GM15510 (cell line): ENCODE results near the gene MSANTD1.

Source experiments
- POLR2A ChIP-seq: IDR thresholded peaks from 3 replicates; pipeline ENCODE4 v1.6.1; 2011; ENCODE audit warnings: borderline replicate concordance; ENCODE audit not compliant: insufficient read length; ENCODE audit errors: extremely low read depth

The MSANTD1 gene

DNA sequence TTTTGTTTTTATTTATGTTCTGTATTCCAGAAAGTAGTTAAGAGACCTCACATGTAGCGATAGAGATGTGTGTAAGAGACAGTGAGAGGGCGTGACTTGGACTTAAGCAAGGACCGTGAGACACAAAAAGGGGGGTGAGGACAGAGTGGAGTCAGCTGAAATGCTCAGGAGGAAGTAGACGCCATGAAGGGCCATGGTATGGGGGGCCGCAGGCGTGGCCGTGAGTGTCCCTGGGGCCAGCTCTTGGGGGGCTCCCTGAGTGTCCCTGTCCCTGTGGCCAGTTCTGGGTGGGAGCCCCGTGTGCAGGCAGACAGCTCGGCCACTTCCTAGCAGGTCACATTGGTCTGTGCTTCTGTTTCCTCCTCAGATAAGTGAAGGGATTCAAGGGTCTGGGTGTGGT lies 23.0 kb upstream of the MSANTD1 start:
- no peak for TF ChIP-seq POLR2A

DNA sequence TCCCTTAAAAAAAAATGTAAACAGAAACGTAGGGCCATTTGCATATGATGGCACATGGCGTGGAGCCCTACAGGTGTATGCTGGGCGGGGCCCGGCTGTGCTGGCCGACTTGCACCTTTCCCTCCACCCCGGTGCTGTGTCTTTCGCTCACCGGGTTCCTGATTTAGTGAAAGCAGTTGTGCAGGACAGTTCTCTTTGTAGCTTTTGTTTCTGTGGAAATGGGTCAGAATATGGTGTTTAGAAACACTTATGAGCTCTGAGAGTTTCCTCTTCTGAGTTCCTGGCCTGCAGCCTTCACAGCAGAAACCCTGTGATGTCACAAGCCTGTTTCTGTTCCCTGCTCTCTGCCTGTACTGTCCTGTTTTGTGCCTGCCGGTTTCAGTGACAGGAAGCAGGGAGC lies 22.5 kb upstream of the MSANTD1 start:
- no peak for TF ChIP-seq POLR2A

DNA sequence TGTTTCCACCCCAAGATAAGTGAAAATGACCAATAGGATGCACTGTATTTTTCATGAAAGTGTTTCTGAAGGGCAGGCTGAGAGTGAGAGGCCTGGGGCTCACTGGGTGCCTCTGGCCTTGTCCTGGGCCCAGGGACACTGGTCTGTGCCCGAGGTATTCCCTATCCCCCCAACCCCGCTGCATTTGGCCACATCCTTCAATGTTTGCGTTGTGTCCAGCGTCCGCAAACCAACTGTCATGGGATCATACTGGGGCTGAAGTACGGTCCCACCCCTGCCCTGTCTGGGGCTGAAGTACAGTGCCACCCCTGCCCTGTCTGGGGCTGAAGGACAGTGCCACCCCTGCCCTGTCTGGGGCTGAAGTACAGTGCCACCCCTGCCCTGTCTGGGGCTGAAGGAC lies 22.0 kb upstream of the MSANTD1 start:
- TF ChIP-seq POLR2A = no peak

DNA sequence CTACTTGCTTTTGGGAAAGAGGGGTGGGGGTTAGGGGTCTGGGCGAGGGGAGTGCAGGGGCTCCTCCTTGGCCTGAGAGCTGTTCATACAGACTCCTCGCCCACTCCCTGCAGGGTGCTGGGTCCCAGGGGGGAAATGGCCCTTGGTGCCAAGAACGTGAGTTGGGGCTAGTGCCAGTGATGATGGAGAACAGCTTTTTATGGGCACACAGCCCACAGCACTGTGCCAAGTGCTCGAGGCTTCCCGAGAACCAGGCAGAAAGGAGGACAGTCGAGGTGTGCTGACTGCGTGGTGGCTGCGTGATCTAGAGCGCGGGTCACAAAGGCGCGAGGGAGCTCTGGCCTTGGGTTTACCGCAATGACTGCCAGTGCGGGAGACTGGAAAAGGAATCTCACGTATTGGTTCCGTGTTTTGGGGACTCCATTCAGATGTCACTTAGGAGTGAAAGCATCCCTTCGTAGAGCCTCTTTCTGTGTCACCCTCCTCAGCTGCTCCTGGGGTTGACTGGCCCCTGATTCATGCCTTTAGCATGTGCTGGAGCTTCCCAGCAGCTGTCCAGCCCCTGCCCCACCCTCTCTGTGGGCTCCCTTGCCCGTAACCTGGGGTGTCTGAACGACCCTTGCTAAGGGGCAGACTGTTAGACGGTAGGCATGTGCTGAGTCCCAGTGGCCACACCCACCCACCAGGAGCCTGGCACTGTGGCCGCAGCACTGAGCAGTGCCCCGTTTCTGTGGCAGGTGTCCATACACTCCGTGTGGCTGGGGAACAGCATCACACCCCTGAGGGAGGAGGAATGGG lies 20.9 kb upstream of the MSANTD1 start:
- no peak for TF ChIP-seq POLR2A

DNA sequence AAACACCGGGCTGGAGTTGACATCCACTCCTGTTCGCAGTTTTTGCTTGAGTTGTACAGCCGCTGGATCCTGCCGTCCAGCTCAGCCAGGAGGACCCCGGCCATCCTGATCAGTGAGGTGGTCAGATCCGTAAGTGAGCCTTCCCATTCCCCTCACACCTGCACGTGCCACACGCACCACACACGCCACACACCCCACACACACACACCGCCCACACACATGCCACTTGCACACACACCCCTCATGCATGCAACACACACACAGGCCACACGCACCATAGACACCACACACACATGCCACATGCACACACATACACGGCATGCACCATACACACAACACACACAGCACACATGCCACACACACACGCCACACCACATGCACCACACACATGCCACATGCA lies 20.1 kb upstream of the MSANTD1 start:
- no peak for TF ChIP-seq POLR2A

DNA sequence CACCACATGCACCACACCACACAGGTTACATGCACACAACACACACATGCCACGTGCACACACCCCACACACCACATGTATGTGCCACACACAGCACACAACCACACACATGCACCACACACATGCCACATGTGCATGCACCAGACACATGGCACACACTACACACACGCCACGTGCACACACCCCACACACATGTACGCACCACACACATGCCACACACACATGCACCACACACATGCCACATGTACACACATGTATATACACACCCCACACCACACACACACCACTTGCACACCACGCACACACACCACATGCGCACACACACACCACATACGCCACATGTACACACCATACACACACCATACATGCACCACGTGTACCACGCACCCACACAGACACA lies 19.6 kb upstream of the MSANTD1 start:
- TF ChIP-seq POLR2A = no peak

DNA sequence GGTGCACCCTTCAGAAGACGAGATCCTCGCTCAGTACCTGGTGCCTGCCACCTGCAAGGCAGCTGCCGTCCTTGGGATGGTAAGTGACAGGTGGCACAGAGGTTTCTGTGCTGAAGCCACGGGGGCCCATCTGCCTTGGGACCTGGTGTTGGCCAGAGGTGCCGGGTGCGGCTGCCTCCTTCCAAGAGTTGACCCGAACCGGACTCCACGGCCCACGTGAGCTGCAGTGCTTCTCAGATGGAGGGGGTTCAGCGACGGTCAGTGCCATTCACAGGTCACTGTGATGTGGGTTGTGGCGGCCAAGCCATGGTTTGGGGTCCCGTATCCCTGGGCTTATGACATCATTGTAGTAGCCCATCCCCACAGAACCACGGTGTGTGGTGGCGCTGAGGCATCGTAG lies 19.0 kb upstream of the MSANTD1 start:
- no peak for TF ChIP-seq POLR2A

DNA sequence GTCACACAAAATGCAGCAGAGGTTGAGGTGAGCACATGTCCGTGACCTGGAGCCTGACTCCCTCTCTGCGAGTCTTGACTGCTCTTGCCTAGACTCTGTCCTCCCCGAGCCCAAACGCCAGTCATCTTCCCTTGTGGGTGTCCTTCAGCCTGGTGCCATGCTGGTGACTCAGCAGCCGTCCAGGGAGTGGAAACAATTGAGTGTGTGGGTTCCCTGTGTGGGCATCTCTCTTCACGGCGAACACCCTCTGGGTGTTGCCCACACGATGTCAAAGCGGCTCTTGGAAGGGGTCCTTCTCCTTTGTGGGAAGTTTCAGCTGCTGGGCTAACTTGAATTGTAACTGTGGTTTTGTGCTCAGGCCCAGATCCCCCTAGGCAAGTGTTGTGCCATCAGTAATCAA lies 17.5 kb upstream of the MSANTD1 start:
- no peak for TF ChIP-seq POLR2A

DNA sequence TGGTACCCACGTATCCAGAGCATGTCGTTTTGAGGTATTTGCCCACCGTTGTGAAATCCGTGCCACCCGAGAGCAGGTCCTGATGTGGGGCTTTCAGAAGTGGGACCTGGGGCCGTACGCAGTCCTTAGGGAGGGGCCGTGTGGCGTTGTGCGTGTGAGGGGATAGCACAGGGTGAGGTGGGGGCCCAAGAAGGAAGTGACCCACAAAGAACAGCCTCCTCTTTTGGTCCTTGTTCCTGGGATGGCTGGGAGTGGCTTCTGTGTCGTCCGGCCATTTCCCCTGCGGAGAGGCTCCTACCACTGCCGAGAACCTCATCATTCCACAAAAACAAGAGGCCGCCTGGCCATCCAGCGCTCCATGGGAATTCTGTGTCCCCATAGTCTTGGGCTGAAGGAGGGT lies 17.0 kb upstream of the MSANTD1 start:
- no peak for TF ChIP-seq POLR2A

DNA sequence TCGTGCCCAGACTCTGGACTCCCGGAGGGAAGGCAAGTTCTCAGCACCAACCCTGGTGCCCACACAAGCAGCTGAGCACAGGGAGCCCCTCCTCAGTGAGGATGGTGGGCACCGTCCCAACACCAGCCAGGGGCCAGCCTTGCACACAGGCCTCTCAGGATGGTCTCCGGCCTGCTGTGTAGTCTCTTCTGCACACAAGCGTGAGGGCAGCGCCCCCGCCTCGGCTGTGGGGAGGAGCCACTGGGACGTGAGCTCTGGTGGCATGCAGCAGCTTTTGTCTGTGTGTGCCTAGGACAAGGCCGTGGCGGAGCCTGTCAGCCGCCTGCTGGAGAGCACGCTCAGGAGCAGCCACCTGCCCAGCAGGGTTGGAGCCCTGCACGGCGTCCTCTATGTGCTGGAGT lies 16.1 kb upstream of the MSANTD1 start:
- no peak for TF ChIP-seq POLR2A

DNA sequence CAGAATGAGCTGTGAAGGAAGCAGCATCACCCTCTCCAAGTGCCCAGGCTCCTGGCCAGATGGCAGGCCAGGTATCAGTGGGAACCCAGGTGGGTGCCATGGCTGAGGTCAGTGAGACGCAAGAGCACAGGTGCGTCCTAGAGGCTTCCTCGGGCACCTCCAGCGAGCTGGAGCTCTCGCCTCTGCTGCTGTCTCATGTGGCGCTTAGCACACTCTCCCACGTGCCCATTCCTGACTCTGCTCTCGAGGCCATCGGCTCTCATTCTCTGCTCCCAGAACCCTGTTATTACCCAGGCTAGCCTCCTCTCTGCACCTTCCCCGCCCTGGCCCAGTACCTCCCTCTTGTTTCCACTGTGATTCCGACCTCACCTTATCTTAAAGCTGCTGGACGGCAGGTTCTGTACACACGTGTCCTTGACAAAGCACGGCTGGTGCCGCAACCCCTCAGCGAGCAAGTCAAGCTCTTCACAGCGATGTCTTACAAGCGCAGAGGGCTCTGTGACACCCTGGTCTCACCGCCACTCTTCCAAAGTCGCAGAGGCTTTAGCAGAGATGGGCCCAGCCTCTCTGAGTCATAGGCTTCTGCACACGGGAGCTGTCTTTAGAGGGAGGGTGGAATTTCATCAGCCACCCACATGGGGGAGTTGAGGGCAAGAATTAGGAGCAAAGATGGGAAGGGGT lies 15.4 kb upstream of the MSANTD1 start:
- TF ChIP-seq POLR2A = no peak

DNA sequence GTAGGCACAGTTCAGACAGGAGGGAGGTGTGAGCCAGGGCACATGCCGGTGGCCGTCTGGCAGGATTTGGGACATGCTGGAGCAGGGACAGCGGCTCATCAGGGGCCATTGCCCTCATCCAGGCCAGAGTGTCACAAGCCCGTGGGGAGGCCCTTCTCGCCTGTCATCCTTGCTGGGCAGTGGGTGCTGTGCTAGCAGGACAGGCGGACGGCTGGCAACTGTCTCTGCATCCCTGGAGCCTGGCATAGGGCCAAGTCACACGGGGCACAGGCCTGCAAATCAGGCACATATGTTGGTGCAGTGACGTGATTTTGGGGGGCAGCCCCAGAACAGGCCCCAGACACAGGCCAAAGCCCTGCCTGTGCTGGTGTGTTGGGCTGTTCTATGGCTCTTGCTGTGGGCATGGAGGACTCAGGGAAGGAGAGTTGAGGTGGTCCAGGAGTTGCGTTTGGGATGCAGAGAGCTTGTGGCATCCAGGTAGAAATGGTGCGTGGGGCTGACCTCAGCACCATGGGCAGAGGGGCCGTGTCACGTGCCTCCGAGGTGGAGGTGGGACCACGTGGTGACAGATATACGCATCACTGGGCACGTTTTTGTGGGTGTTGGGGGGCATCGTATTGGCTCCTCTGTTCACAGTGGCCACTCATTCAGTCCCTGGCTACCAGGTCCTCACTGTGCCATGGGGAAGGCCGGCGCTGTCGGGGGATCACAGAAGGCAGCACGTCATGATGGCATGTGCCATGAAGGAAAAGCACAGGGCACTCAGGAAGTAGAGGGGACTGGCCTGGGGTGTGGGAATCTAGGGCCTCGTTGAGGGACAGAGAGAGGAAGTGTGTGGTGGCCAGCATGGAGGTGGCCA lies 14.6 kb upstream of the MSANTD1 start:
- no peak for TF ChIP-seq POLR2A

DNA sequence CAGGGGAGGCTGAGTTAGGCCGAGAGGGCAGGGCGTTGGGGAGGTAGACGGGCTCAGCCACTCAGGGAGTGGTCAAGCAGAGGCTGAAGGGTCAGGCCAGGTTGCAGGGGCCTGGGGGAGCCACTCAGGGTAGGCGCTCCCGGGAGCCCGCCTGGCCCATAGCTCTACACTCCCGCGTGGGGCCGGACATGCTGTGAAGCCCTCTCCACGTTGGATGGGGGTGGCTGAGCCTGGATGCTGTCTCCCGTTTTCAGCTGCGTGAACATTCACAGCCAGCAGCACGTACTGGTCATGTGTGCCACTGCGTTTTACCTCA lies 14.0 kb upstream of the MSANTD1 start:
- no peak for TF ChIP-seq POLR2A

DNA sequence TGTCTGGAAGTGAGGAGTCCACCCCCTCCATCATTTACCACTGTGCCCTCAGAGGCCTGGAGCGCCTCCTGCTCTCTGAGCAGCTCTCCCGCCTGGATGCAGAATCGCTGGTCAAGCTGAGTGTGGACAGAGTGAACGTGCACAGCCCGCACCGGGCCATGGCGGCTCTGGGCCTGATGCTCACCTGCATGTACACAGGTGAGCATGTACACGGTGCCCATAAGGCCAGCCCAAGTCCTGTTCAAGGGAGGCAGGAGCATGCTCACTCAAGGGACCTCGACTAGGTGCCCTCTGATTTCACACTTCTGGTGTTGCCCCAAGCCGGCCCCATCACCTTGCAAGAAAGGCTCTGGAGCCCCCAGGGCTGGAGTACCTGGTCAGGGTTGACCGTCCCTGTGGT lies 13.4 kb upstream of the MSANTD1 start:
- no peak for TF ChIP-seq POLR2A

DNA sequence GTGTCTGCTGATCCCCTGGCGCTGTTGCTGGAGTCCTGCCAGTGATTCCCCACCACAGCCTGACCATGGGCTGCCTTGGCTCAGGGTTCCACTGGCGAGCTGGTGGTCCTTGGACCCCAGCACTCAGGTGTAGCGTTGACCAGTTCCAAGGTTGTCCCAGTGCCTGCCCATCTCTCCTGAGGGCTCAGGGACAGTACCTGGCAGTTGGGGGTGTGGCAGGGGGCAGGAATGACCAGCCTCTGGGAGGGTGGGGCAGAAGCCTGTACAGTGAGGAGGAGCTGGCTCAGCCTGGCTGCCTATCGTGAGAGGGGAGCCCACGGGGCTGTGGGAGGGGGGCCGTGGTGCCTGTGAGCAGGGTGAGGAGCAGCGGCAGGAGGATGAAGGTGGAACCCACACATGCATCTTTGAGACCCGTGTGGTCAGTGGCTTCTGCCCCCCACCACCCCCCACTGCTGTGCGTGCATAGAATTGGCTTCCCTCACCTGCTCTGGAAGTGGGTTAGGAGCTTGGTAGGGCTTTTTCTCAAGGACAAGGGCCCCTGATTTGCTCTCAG lies 12.6 kb upstream of the MSANTD1 start:
- TF ChIP-seq POLR2A = no peak

DNA sequence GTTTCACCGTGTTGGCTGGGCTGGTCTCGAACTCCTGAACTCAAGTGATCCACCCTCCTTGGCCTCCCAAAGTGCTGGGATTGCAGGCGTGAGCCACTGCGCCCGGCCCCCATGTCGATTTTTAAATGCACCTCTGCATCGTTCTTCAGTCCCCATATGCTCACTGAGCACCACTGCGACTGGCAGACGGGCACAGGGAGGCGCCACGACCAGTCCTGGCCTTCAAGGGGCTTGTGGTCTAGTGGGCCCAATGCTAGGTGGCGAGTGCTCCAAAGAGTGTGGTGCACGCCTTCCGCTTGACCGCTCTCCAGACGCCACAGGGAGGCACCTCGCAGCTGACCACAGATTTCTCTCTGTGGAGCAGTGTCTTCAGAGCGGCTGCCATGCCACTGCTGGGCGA lies 11.7 kb upstream of the MSANTD1 start:
- TF ChIP-seq POLR2A = no peak
